NCI-H82 (cell line): ENCODE results near the gene CDYL.
"Not testable (repeated sequence)": the region's sequence is repeated elsewhere in the genome, so short reads cannot be mapped to it uniquely, and the experiment has no call there.

Source experiments
- DNase-seq: peaks from one replicate; lab custom pipeline; 2025; lab: John Stamatoyannopoulos, UW

CDYL gene

DNA sequence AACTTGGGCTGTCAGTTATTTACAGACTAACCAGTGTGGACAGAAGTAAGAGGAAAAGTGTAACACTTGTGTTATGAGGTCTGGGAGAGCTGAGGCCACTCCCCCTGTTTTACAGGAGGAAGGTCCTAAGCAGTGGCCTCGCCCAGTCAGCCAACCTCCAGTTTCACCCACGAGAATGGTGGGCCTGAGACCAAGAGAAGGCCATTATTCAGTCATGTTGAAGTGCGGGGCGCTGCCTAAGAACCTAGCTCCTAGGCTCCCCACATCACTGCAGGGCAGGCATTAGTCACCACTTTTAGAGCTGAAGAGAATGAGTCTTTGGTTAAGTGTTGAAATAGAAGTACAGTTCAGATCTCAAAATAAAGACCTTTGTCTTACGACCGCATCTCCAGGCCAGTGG lies 27.9 kb downstream of the CDYL start:
- DNase-seq, result peak; percentile 13

DNA sequence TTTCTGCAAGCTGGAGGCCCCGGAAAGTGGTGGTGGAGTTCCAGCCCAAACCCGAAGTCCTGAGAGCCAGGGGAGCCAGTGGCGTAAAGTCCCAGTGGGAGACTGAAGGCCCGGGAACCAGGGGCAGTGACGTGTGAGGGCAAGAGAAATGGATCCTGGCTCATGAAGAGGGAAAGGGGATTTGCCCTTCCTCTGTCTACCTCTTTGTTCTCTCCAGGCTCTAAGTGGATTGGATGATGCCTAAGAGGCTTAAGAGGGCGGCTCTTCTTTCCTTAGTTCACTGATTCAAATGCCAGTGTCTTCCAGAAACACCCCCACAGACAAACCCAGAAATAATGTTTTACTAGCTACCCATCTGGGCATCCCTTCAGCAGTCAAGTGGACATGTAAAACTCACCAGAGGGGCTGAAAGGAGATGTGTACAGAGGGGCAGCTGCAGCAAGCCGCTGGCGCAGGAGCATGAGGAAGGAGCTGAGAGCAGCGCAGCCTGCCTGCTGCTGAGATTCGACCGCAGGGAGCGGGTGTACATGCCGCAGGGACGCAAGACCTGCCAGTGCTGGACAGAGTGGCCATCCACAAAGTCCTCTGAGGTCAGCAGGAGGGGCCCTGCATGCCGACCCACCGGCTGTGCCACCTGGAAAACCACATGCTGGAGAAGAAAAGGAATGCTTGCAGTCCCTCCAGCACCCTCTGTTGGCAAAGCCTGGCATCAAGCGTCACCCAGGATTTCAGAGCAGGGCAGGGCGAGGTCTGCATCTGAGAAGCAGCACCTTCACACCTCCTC lies 29.5 kb downstream of the CDYL start:
- peak; percentile 98 for DNase-seq

DNA sequence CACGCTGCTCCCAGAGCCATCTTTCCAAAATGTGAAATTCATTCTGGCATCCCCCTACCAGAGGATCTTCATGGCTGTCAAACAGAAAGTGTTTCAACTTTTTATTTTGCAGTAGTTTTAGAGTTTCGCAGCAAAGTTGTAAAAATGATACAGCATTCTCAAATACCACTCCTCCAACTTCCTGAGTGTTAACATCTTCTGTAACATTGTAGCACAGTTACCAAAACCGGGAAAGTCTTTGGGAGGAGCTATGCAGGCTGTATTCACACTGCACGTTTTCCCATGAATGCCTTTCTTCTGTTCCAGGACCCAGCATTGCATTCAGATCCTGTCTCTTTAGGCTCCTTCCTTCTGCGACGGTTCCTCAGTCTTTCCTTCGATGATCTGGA lies 30.1 kb downstream of the CDYL start:
- DNase-seq, result no peak

DNA sequence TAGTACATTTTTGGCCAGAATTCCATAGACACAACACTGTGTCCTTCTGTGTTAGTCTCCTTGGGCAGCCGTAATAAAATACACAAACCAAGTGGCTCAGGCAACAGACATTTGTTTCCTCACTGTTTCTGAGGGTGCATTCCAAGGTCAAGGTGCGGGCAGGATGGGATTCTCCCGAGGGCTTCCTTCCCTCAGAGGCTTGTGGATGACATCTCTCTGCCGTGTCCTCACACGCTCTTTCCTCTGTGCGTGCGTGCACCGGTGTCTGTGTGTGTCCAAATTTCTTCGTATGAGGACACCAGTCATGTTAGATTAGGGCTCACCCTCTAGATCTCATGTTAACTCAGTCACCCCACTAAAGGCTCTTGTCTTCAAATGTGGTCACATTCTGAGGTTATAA lies 30.6 kb downstream of the CDYL start:
- no peak for DNase-seq

DNA sequence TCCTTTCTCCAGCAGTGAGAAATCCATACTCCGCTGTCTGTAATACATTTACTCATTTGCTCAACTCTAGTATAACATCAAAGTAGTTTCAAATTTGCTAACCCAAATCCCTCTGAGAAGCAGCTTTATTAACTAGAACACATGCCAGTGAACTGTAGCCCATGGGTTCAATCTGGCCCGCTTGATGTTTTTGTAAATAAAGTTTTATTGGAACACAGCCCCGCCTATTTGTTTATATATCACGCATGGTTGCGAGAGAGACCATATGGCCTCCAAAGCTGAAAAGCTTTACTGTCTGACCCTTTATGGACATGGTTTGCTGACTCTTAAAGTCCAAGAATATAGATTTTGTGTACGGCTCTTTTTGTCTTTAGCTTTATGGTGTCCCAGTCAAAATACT lies 32.2 kb downstream of the CDYL start:
- DNase-seq, result no peak

DNA sequence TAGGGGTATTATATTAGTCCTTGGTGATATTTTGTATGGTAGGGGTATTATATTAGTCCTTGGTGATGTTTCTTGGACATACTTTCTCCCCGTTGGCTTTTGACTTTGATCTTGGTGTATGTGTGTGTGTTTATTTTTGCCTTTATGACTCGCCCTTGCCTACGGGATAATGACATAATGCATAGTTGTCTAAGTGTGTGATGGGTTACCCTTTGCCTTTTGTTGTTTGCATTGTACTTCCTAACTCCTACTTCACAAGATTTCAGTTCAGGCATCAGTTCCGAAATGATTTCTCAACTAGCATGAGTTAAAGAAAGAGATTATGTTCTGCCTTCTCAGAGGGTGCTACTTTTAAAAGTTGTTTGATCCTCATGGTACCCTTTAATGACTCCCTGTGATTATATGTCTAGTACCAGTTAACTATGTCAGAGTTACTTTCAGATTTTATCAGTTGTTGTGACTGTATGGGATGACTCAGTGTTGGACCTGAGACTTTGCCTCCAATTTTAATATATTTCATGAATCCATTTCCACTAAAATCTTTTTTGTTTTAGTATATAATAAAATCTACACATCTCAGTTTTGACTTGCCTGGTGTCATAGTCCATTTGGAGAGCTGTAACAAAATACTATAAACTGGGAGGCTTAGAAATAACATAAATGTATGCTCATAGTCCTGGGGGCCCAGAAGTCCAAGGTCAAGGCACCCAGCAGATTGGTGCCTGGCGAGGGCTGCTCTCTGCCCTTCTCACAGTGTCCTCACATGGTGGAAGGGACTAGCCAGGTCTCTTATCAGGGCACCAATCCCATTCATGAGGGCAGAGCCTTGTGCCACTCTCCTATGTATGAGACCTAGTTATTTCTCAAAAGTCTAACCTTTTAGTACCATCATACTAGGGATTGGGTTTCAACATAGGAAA lies 34.1 kb downstream of the CDYL start:
- no peak for DNase-seq

DNA sequence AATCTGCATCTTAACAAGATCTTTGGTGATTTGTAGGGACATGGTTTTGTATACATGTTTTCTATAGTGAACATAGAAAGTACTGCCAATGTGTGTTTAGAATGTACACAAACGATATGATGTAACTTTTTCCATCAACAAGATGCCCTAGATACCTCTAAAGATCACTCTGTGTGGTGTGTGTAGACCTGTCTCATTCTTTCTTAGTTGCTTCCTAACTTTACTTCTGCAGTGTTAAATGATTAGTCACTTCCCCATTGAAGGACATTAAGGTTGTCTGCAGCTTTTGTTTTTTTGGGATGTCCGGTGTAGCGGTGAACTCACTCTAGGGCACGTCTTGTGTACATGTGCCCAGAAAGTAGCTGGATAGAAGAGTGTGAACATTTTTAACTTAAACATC lies 35.9 kb downstream of the CDYL start:
- no peak for DNase-seq

DNA sequence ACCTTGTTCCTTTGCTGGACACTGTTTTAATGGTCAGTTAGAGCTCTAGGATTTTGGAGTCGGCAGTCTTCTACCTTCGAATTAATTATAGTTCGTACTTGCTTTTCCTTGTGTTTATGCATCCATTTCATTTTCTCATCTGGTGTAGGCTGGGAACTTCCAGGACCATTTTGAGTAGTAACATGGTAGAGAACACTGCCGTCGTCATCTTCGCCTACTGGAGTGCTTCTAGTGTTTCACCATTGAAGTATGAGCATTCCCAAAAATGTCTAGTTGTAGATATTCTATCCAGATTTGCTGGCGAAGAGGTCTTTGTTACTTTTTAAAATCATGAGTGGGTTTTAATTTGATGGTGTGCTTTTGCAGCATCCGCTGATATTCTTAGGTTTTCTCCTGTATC lies 36.9 kb downstream of the CDYL start:
- DNase-seq, result no peak

DNA sequence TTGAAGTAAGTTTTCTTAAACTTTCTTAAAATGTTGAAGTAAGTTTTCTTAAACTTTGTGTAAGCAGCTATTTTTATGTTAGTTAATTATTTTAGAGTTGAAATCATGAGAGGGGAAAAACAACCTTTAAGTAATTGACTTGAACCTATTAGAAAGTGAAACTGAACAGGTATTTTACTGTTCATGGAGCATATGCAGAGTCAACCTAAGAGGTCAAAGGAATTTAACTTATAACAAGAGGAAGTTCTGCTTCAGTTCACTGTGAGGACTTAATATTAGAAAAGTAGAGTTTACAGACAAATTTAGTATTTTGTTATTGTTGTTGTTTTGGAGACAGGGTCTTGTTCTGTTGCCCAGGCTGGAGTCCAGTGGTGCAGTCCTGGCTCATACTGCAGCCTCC lies 38.0 kb downstream of the CDYL start:
- DNase-seq, result no peak

DNA sequence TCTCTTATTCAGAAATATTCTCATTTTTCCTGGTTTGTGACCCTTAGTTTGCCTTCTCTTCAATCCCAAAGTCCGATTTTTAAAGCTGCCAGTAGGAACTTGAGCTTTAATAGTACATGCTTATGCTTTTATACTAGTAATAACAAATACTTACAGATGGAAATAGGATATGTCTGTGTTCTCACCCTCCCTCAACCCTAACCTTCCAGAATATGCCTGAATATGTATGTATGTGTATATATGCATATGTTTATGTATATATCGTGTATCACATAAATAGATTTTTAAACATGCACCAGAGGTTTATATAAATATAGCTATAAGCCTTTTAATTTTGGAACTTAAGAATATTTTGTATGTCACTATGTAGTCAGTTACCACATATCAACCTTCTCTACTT lies 38.8 kb downstream of the CDYL start:
- DNase-seq, result no peak

DNA sequence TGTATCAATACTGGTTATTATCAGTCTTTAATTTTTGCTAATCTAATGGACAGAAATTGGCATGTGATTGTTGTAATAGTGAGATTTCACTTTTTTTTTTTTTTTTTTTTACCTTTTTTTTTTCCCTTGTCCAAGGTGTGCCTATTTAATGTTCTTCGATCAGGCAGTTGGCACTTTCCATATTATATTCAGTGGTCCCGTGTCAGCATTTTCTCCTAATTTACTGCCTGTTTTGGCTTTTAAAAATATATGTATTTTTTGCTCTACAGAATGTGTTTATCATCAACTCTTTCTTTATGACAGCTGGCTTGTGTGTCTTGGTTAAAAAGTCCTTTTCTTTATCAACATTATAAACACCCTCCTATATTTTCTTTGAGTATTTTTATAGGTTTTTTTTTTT lies 39.4 kb downstream of the CDYL start:
- DNase-seq, result no peak

DNA sequence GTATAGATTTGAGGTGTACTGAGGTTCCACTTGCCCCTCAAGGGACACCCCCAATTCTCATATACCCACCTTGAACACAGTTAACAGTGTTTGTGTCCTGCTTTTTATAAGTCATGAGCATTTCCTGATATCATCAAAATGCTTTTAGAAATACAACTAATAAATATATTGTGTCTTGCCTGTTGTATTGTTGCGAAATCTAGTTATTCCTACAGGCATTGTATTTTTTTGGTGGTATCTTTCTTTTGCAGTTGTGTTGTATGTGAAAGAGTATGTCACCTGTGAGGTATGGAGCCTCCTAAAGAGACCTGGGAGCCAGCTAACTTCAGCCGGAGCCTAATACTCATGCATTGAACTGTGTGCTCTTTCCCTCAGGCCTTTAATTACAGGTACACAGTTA lies 40.7 kb downstream of the CDYL start:
- DNase-seq, result no peak

DNA sequence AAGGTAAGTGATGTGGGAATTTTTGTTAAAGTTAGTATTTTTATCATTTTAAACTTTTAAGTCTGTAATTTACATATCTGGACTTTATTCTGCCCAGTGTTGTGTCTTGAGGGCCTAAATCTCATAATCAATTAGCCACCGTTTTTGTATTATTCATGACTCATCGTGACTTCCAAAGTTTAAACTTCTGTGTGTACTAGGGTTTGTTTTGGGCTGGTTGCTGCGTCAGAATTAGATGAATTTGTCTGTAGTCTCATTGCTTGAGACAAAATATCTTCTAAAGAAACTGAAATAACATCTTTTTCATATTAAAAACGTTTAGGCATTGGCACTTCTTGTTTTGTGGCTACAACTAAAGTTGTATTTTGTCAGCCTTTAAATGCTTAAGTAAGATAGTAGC lies 41.3 kb downstream of the CDYL start:
- DNase-seq, result no peak

DNA sequence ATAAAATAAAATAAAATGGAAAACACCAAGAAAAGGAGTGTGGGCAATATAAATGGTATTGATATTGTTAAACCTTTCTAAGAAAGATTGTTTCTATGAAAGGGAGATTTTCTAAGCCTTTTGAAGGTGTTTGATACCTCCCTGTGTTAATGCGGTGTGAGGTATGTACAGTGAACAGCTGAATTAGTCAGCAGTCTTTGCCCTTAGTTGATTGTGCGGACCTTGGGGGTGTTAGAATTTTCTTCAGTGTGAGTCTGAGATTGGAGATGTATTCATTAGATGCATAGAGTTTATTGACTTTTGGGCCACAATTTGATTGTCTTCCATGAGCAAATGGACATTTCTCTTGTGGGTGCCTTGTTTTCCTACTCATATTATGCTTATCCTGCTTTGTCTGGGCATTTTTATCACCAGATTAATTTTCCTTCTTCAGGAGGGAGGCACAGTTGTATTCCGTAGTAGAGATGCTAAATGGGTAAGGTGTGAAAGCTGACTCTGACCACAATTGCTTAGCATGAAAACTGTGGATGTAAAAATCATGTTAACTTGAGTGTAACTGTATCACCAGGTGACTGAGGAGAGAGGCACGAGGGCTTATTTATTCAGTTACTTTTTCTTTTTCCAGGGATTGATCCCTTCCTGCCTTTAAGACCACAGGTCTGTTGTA lies 42.2 kb downstream of the CDYL start:
- DNase-seq, result no peak

DNA sequence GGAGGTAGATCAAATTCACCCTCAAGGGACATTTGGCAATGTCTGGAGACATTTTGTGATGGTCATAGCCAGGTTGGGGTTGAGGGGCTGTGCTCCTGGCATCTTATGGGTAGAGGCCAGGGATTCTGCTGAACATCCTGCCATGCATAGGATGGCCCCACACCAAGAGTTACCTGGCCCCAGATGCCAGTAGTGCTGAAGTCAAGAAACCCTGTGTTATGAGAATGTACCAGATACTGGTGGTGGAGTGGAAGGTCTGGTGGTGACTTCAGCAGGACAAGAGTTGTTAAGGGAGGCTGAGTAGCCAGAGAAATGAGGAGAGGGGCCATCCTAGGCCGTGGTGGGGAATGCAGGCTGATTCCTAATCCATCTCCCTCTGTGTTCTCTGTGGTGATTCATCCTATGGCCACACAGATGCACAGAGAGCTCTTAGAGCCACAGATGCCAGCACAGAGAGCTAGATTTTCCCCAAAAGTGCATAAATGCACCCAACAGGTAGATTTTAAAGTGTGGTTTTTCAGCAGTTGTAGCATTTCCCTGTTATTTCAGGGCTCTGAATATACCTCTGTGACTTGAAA lies 43.6 kb downstream of the CDYL start:
- DNase-seq, result no peak

DNA sequence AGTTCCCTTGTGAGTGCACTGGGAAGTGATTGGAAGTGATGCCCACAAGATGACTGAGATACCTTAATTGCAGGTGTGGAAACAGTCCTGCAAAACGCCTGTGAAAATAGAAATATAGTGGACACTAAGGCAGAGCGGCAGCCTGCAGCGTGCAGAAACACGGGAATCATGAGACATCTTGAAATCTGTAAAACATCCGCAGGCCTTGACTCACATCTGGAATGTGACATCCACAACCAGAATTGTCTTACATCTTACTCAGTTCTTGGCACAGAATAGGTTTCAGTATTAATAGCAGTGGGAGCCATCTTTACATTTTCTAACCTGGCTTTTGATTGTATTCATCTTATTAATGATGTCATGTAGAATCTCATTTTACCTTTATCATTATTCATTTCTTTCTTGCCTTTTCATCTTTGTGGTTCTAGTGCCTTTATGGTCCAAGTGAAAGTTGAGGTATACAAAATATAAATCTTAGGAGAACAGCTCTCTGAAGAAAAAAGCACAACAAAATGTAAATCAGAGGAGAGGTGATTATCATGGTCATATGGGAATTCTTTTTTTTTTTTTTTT lies 44.6 kb downstream of the CDYL start:
- no peak for DNase-seq

DNA sequence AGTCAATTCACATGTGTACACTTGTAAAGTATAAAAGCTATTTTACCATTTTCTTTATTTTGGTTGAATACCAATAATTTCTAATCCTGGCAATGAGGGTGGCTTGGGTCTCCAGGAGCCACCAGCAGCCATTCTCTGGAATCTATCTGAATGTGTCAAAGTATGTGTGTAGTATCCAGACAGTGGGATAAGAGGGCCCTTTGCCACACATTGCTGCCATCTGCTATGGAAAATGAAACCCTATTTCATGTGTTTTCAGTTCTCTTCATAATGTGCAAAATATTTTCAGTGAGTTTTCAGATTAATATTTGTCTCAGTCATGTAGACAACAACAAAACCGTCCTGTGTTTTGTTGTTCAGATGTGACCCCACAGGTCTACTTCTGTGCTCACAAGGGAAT lies 46.3 kb downstream of the CDYL start:
- DNase-seq, result no peak

DNA sequence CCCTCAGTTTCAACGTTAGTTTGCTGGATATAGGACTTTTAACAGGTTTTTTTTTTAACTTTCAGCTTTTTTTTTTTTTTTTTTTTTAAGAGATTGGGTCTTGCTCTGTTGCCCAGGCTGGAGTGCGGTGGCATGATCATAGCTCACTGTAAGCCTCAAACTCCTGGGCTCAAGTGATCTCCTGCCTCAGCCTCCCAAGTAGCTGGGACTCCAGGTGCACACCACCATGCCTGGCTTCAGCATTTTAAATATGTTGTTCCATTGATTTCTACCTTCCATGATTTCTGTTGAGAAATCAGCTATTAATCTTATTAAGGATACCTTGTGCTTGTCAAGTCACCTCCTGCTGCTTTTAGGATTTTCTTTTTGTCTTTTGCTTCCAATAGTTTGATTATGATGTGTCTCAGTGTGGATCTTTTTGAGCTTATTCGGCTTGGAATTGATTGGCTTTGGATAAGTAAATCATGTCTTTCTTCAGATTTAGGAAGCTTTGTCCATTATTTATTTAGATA lies 52.0 kb downstream of the CDYL start:
- DNase-seq, result no peak

DNA sequence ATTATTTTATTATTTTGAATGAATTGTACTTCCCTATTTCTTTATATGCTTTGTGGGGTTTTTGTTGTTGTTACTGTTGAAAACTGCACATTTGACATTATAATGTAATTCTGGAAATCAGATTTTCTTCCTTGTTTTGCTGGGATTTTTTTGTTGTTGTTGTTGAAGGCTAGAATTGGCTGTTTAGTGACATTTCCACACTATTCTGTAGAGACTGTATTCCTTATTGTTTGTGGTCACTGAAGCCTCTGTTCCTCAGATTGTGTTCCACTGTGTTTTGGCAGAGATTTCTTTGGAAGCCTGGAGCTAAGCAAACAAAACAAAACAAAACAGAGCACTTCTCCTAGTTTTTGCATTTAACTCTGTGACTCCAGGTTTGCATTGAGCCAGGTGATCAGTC lies 52.9 kb downstream of the CDYL start:
- no peak for DNase-seq

DNA sequence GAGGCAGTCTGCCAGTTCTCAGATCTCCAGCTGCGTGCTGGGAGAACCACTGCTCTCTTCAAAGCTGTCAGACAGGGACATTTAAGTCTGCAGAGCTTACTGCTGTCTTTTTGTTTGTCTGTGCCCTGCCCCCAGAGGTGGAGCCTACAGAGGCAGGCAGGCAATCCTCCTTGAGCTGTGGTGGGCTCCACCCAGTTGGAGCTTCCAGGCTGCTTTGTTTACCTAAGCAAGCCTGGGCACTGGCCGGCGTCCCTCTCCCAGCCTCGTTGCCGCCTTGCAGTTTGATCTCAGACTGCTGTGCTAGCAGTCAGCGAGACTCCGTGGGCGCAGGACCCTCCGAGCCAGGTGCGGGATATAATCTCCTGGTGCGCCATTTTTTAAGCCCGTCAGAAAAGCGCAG lies 59.3 kb downstream of the CDYL start:
- DNase-seq, result not testable (repeated sequence)

DNA sequence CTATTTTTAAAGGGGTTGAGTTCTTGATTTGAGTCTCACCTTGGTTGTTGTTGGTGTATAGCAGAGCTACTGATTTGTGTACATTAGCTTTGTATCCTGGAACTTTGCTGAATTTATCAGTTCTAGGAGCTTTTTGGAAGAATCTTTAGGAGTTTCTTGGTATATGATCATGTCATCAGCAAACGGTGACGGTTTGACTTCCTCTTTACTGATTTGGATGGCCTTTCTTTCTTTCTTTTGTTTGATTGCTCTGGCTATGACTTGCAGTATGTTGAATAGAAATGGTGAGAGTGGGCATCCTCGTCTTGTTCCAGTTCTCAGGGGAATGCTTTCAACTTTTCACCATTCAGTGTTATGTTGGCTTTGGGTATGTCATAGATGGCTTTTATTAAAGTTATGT lies 64.0 kb downstream of the CDYL start:
- DNase-seq, result no peak

DNA sequence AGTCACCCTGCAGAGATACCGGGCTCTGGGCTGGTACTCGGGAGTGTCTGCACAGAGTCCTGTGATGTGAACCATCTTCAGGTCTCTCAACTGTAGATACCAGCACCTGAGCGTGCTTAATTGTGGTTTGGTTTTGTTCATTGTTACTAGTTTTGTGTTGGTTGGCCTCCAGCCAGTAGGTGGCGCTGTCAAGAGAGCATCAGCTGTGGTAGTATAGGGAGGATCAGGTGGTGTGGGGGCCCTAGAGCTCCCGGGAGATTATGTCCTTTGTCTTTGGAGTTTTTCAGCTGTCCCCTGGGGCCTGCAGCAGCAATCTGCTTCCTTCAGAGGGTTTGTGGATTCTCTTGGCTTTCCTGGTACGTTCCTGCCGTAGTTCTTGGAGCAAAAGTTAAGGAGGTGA lies 67.9 kb downstream of the CDYL start:
- peak; percentile 18 for DNase-seq
